ENCODE results near the gene INTS15. TPM values are rescaled to one million over a fixed set of nuclear protein-coding genes. Genes with fewer than 3 reads are reported as not detected.

INTS15 gene
- total and polyA plus RNA-seq, 10 of the 15 experiments (the other 5 are each of a cell fraction or from before 2014, with no cell fraction given), result 0.89 to 28.2 (median 16.8) TPM

DNA sequence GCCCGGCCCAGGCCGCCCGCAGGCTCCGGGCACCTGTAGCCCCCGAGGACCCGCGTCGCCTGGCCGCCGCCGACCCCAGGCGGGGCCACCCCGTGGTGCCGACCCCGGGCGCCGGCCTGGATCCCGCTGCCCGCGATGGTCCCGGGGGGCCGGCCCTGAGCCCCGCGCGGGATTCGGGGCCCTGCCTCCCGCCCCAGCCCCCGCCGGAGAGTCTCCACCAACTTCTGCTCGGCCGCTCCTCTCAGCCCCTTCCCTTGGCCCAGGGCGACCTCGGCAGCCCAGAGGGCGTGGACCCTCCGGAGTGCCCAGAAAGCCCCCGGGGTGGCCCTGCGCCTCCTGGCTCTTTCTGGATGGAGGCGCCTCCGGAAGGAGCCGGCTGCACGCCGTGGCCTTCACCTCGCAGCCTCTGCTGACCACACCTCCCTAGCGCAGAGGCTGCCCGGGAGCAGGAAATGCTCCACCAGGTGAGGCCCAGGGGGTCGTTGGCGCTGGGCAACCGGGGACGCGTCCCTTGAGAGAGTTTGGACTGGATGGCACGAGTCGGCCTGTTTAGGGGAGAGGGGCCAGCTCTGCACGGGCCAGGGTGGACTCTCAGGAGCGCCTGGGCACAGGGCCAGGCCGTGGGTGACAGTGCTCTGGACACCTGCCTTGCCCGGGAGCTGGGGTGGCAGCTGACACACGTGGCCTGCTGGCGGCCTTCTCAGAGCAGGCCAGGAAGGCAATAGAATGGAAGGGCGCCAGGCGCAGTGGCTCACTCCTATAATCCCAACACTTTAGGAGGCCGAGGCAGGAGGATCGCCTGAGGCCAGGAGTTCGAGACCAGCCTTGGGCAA is 26.1 kb downstream of the INTS15 start:
- Histone ChIP-seq H3K4me2 (ENCODE audit: control insufficient read depth, insufficient read depth) (no peak overlapping the region), H4K20me1 (ENCODE audit: control insufficient read depth, insufficient read depth) (no peaks in the 10 kb centered on the region), H3K9me3 (replicated peaks; ENCODE audit: control insufficient read depth, insufficient read depth, low read length) (no peaks in the 10 kb centered on the region), H2AFZ (ENCODE audit: control insufficient read depth, low read depth, low read length) (no peak overlapping the region), H3K27me3 (replicated peaks in 1 of 2; ENCODE audit: control insufficient read depth in 2 of 2, insufficient read depth in 2 of 2, low read length in 1 of 2) (peaks cover 0 to 10% of the 10 kb centered on the region in 2 experiments; a peak in 3 of 4 replicates), H3K4me3 (no peak overlapping the region), H3K36me3 (ENCODE audit: control insufficient read depth in 2 of 2, insufficient read depth in 2 of 2, low read length in 1 of 2) (no peaks in the 10 kb centered on the region), H3K27ac (ENCODE audit: control insufficient read depth, insufficient read depth) (no peak overlapping the region), H3K79me2 (ENCODE audit: control insufficient read depth, insufficient read depth, low read length) (no peaks in the 10 kb centered on the region), H3K9ac (ENCODE audit: control insufficient read depth, insufficient read depth, low read length) (no peak overlapping the region), H3K4me1 (ENCODE audit: control insufficient read depth, insufficient read depth, low read length) (peaks cover 13% of the 10 kb centered on the region)
- TF ChIP-seq ZNF24 (IDR thresholded peaks at IDR 0.05), result no peak
- no peak for TF ChIP-seq NFIC (IDR thresholded peaks at IDR 0.05; ENCODE audit: low read depth, low read length)
- TF ChIP-seq EED (IDR thresholded peaks at IDR 0.05; ENCODE audit: low read depth), result no peak
- TF ChIP-seq SMAD5 (IDR thresholded peaks at IDR 0.05; ENCODE audit: low read depth), result no peak
- TF ChIP-seq PML (IDR thresholded peaks at IDR 0.05; ENCODE audit: low read length), result no peak
- no peak for TF ChIP-seq SREBF1 (IDR thresholded peaks at IDR 0.05; ENCODE audit: low read length)
- no peak for TF ChIP-seq GABPA (IDR thresholded peaks at IDR 0.05; ENCODE audit: low read depth)
- no peak for TF ChIP-seq ETV6 (conservative IDR thresholded peaks at IDR 0.05 in 1 of 2, IDR thresholded peaks at IDR 0.05 in 1 of 2; ENCODE audit: borderline replicate concordance in 1 of 2, low read depth in 1 of 2)
- TF ChIP-seq CBX5 (IDR thresholded peaks at IDR 0.05; ENCODE audit: low read depth), result no peak
- TF ChIP-seq TBL1XR1 (IDR thresholded peaks at IDR 0.05; ENCODE audit: low read depth, low read length), result no peak
- ChIA-PET POLR2A (interaction anchor here (0.7 kb wide), 1 partner anchor 83 kb away, joined by 3 read pairs; no protein-coding TSS in a partner anchor), SMC1A (ENCODE audit: uncharacterized antibody, unreplicated experiment) (no interaction called here), CTCF (no interaction called here), RAD21 (ENCODE audit: unreplicated experiment) (no interaction called here)
- ATAC-seq (peak; percentile 24; the same call in 2 of the 3 replicates), DNase-seq (ENCODE audit: low read depth, low spot score) (no peak), FAIRE-seq (no peak)
- in situ Hi-C loops (cut with MboI) (no loop called here), intact Hi-C loops (cut with micrococcal nuclease; ENCODE audit: unreplicated experiment) (no loop called here)
- BruUV-seq (replicated peaks), result no TSS peak
- WGBS (ENCODE audit: insufficient coverage, insufficient replicate concordance, low lambda C conversion rate, missing lambda C conversion rate), result 23% methylated on average over 54 of the region's 63 CpGs
